ENCODE measurements around the gene ATF6. TPM values are rescaled to one million over a fixed set of nuclear protein-coding genes. Genes with fewer than 3 reads are reported as not detected.
"Not testable (repeated sequence)": the region's sequence is repeated elsewhere in the genome, so short reads cannot be mapped to it uniquely, and the experiment has no call there.

ATF6 gene
- total RNA-seq, 2 experiments from 2014 or later, result 20.8 to 23.0 TPM

DNA sequence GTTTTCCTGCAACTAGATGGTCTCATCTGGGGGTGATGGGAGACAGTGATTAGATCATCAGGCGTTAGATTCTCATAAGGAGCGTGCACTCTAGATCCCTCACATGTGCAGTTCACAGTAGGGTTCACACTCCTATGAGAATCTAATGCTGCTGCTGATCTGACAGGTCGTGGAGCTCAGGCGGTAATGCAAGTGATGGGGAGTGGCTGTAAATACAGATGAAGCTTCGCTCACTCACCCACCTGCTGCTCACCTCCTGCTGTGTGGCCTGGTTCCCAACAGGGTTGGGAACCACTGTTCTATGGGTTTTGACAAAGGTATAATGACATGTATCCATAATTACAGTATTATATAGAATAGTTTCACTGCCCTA is 3.5 kb downstream of the ATF6 start:
- intact Hi-C loops (cut with micrococcal nuclease), result loop anchor here (10.0 kb wide), 2 partner anchors 625 to 725 kb away; partner anchors contain the start of gene UHMK1
- CTCF ChIA-PET, result interaction anchor here (1.2 to 4.1 kb wide), 2 partner anchors 20 to 23 kb away, joined by 3 to 19 read pairs; partner anchors contain the start of gene DUSP12
- POLR2A ChIA-PET, result not testable (repeated sequence)

DNA sequence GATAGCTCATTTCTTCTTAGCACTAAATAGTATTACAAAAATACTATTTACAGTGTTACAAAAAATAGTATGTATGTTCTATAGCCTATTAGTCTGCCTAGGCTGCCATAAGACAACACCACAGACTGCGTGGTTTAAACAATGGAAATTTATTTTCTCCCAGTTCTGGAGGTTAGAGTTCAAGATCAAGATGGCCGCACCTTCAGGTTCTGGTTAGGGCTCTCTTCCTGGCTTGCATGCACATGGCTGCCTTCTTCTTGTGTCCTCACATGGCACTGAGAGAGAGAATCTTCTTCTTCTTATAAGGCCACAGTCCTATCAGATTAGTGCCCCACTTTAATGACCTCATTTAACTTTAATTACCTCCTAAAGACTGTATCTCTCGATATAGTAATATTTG is 4.1 kb downstream of the ATF6 start:
- Mint-ChIP-seq H3K27me3 (no peaks in the 10 kb centered on the region), H3K36me3 (peaks cover 6% of the 10 kb centered on the region), H3K4me3 (no peak overlapping the region), H3K9me3 (no peaks in the 10 kb centered on the region), H3K4me1 (ENCODE audit: low read depth) (peaks cover 30% of the 10 kb centered on the region), H3K27ac (no peak overlapping the region)
- intact Hi-C loops (cut with micrococcal nuclease), result loop anchor here (10.0 kb wide), 1 partner anchor 625 kb away; no protein-coding TSS in a partner anchor
- POLR2A ChIA-PET, result no interaction called here
- CTCF ChIA-PET, result interaction anchor here (1.2 to 4.1 kb wide), 2 partner anchors 21 to 23 kb away, joined by 3 to 19 read pairs; partner anchors contain the start of gene DUSP12
- no peak for DNase-seq

More for the DNA sequence above, 3.5 kb downstream of the ATF6 start:
- not testable (repeated sequence) for H3K27ac Mint-ChIP-seq, DNase-seq, H3K36me3 Mint-ChIP-seq, H3K27me3 Mint-ChIP-seq, H3K9me3 Mint-ChIP-seq, H3K4me3 Mint-ChIP-seq
- H3K4me1 Mint-ChIP-seq (ENCODE audit: low read depth), result peaks cover 35% of the 10 kb centered on the region

DNA sequence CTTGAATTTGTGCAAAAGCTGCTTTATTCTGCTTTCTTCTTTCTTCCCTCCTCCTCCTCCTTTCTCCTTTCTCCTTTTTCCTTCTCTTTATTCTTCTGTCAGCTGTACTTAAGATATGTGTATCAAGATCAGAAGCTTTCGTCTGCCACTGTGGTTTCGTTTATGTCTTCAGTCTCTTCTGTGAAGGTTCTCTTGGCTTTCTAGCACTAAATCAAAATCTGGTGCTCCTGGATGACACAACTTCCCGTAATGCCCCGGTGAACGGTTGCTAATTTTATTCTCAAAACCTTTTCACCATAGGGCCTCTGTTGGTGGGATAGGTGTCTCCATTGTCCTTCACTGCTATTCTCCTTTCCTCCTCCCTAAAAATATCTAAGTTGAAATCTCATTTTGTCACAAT is 5.0 kb downstream of the ATF6 start:
- no peaks in the 10 kb centered on the region for H3K9me3 Mint-ChIP-seq
- peaks cover 28% of the 10 kb centered on the region for H3K4me1 Mint-ChIP-seq (ENCODE audit: low read depth)
- no peaks in the 10 kb centered on the region for H3K27me3 Mint-ChIP-seq
- POLR2A ChIA-PET, result no interaction called here
- no peak overlapping the region for H3K27ac Mint-ChIP-seq
- CTCF ChIA-PET, result interaction anchor here (1.2 to 4.1 kb wide), 3 partner anchors 8 to 266 kb away, joined by 3 to 19 read pairs (median 9); no protein-coding TSS in a partner anchor
- peaks cover 6% of the 10 kb centered on the region for H3K36me3 Mint-ChIP-seq
- intact Hi-C loops (cut with micrococcal nuclease), result loop anchor here (10.0 kb wide), 1 partner anchor 624 kb away; no protein-coding TSS in a partner anchor
- no peak for DNase-seq
- H3K4me3 Mint-ChIP-seq, result no peak overlapping the region

DNA sequence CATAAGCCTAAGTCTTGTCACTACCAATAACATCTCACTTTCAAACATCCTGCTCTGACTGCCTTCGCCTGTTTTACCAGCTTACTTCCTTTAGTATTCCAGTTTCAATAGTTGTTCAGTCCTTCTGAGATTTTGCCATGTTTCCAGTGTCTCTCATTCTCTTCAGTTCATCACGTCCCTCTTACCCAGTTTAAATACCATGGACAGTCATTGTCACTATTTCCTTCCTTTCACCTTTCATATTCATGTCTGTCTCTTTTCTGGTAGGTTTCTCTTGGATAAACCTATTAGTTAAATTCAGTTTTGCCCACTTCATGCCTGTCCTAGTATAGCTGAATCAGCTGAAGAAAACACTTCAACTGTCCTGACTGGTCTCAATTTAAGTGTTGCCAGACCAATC is 5.9 kb downstream of the ATF6 start:
- DNase-seq, result no peak
- intact Hi-C loops (cut with micrococcal nuclease), result loop anchor here (2.0 to 10.0 kb wide), 2 partner anchors 21 to 623 kb away; no protein-coding TSS in a partner anchor
- Mint-ChIP-seq H3K27ac (no peak overlapping the region), H3K4me3 (no peak overlapping the region), H3K9me3 (no peaks in the 10 kb centered on the region), H3K4me1 (ENCODE audit: low read depth) (peaks cover 26% of the 10 kb centered on the region), H3K36me3 (peaks cover 3% of the 10 kb centered on the region), H3K27me3 (no peaks in the 10 kb centered on the region)
- POLR2A ChIA-PET, result interaction anchor here (0.8 to 1.3 kb wide), 2 partner anchors 11 to 22 kb away, joined by 3 to 6 read pairs; partner anchors contain the start of gene DUSP12
- CTCF ChIA-PET, result interaction anchor here (0.6 to 4.1 kb wide), 3 partner anchors 9 to 151 kb away, joined by 3 to 19 read pairs (median 9); no protein-coding TSS in a partner anchor

DNA sequence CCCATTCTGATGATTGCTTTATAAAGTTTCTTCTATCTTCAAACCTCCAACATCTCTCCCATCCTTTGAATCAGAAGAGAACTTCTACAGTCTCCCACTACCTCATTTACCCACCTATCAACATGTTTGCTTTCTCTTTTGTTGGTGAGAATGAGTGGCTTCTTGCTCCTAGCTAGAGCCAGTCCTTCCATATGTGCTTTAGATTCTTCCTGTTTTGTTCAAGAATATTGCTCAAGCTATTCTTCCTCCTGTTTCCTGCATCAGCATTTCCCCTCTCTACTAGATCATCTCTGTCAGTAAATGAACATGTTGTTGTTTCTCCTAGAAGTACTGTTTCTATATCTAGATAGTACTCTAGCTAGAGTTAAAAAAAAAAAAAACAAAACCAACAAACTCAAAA is 6.3 kb downstream of the ATF6 start:
- Mint-ChIP-seq H3K4me3 (no peak overlapping the region), H3K9me3 (no peaks in the 10 kb centered on the region), H3K36me3 (peaks cover 3% of the 10 kb centered on the region), H3K27me3 (no peaks in the 10 kb centered on the region), H3K4me1 (ENCODE audit: low read depth) (peaks cover 22% of the 10 kb centered on the region), H3K27ac (no peak overlapping the region)
- no peak for DNase-seq
- intact Hi-C loops (cut with micrococcal nuclease), result loop anchor here (2.0 to 10.0 kb wide), 2 partner anchors 20 to 622 kb away; no protein-coding TSS in a partner anchor
- ChIA-PET POLR2A (interaction anchor here (0.8 to 1.3 kb wide), 2 partner anchors 10 to 23 kb away, joined by 3 to 6 read pairs; partner anchors contain the start of gene DUSP12), CTCF (interaction anchor here (1.8 to 4.1 kb wide), 2 partner anchors 10 to 21 kb away, joined by 9 to 19 read pairs; no protein-coding TSS in a partner anchor)

DNA sequence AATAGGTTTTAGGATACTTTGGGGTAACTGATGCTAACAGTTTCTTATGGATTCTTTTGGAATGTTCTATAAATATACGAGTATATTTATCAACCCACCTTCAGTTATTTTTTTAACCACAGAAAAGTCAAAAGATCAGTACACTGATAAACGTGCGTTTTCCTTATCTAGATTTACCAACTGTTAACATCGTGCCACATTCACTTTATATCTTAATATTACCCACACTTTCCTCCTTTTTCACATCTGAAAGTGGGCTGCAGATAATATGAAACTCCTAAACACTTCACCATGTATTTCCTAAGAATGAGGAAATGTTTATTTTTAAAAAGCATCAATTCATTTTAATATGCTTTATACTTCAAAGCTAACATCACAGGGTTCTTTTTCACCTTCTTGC is 7.7 kb downstream of the ATF6 start:
- Mint-ChIP-seq H3K4me3 (no peak overlapping the region), H3K9me3 (no peaks in the 10 kb centered on the region), H3K4me1 (ENCODE audit: low read depth) (peaks cover 14% of the 10 kb centered on the region), H3K36me3 (peaks cover 1% of the 10 kb centered on the region), H3K27me3 (no peaks in the 10 kb centered on the region), H3K27ac (no peak overlapping the region)
- intact Hi-C loops (cut with micrococcal nuclease), result loop anchor here (2.0 to 10.0 kb wide), 2 partner anchors 19 to 621 kb away; no protein-coding TSS in a partner anchor
- no peak for DNase-seq
- POLR2A ChIA-PET, result no interaction called here
- CTCF ChIA-PET, result no interaction called here

DNA sequence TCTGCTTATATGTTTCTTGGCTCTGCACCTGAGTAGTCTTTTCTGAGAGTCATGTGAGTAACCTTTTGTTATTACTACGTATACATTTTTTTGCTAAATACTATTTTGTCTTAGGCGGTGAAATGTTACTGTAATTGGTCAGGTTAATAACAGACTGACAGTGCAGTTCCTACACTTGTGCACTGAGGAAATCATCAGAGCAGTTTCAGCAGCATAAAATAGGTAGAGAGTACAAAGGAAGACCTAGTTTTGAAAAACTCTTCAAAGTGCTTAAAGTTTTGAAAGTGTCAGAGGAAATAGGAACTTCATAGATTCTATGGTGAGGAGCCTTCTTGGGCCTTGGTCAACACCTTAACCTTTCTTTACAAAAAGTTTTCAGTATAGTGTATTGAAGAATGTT is 11.1 kb downstream of the ATF6 start:
- H3K27ac Mint-ChIP-seq, result no peak overlapping the region
- no peaks in the 10 kb centered on the region for H3K9me3 Mint-ChIP-seq
- H3K36me3 Mint-ChIP-seq, result peaks cover 4% of the 10 kb centered on the region
- peaks cover 9% of the 10 kb centered on the region for H3K4me1 Mint-ChIP-seq (ENCODE audit: low read depth)
- H3K4me3 Mint-ChIP-seq, result no peak overlapping the region
- intact Hi-C loops (cut with micrococcal nuclease), result loop anchor here (10.0 kb wide), 1 partner anchor 618 kb away; no protein-coding TSS in a partner anchor
- POLR2A ChIA-PET, result no interaction called here
- CTCF ChIA-PET, result interaction anchor here (1.7 kb wide), 1 partner anchor 260 kb away, joined by 5 read pairs; no protein-coding TSS in a partner anchor
- no peaks in the 10 kb centered on the region for H3K27me3 Mint-ChIP-seq
- no peak for DNase-seq

DNA sequence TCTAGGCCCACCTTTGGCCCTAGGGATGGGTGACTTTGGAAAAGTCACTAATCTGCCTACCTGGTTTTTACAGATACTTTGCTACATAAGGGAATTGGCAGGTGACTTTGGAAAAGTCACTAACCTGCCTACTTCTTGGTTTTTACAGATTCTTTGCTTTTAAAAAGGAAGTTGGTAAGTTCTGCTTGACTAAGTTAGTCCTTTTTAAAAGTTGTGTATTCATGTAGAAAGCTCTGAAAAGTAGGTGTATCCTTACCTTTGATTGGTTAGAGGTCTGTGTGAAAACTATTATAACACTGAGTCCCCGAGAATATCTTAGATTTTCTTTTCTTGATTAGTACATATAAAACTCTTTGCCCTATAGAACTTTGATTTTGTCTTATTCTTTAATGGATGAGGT is 12.4 kb downstream of the ATF6 start:
- Mint-ChIP-seq H3K27ac (no peak overlapping the region), H3K4me3 (no peak overlapping the region), H3K9me3 (no peaks in the 10 kb centered on the region), H3K27me3 (no peaks in the 10 kb centered on the region), H3K4me1 (ENCODE audit: low read depth) (peaks cover 9% of the 10 kb centered on the region), H3K36me3 (peaks cover 8% of the 10 kb centered on the region)
- ChIA-PET POLR2A (no interaction called here), CTCF (interaction anchor here (1.4 kb wide), 1 partner anchor 14 kb away, joined by 5 read pairs; no protein-coding TSS in a partner anchor)
- no peak for DNase-seq
- intact Hi-C loops (cut with micrococcal nuclease), result loop anchor here (10.0 kb wide), 1 partner anchor 616 kb away; no protein-coding TSS in a partner anchor

DNA sequence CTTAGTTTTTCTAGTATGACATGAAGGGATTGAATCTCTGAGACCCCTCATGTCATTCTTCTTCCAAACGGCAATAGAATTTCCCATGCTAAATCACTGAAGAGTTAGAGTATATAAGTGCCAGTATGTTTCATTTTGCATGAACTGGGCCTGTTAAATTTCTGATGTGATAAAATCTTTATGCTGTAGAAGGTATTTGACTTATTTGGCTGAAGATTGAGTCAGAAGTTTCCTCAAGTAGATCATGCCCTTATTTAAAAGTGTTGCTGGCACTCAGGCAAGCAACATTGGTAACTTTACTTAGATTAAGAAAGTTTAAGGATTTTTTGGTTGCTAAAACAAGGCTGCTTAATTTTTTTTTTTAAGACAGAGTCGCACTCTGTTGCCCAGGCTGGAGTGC is 13.3 kb downstream of the ATF6 start:
- POLR2A ChIA-PET, result no interaction called here
- intact Hi-C loops (cut with micrococcal nuclease), result loop anchor here (10.0 kb wide), 1 partner anchor 615 kb away; no protein-coding TSS in a partner anchor
- DNase-seq, result no peak
- peaks cover 9% of the 10 kb centered on the region for H3K4me1 Mint-ChIP-seq (ENCODE audit: low read depth)
- no peak overlapping the region for H3K4me3 Mint-ChIP-seq
- H3K36me3 Mint-ChIP-seq, result peaks cover 15% of the 10 kb centered on the region
- H3K27me3 Mint-ChIP-seq, result no peaks in the 10 kb centered on the region
- H3K9me3 Mint-ChIP-seq, result no peaks in the 10 kb centered on the region
- H3K27ac Mint-ChIP-seq, result no peak overlapping the region
- CTCF ChIA-PET, result no interaction called here

DNA sequence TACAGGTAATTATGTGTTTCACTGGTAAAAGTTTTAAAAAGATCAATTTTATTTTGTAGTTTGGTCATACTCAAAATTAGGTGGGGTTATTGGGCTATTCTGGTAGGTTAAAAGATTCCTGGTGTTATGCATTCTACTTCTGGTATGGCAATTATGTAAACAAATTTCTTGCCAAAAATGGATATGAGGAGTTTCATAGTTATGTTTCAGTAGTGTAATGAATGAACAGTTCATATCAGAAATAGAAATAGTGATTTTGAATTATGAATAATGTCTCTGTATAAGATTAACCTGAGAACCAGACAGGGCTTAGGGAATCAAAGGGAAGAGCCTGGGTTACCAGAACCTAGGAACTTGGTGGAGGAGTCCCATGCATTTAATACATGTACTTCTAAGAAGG is 15.9 kb downstream of the ATF6 start:
- Mint-ChIP-seq H3K4me1 (ENCODE audit: low read depth) (peaks cover 9% of the 10 kb centered on the region), H3K9me3 (no peaks in the 10 kb centered on the region), H3K27me3 (no peaks in the 10 kb centered on the region), H3K36me3 (peaks cover 28% of the 10 kb centered on the region), H3K27ac (no peak overlapping the region), H3K4me3 (no peak overlapping the region)
- intact Hi-C loops (cut with micrococcal nuclease), result no loop called here
- no peak for DNase-seq
- ChIA-PET CTCF (interaction anchor here (2.0 kb wide), 1 partner anchor 11 kb away, joined by 7 read pairs; no protein-coding TSS in a partner anchor), POLR2A (no interaction called here)

DNA sequence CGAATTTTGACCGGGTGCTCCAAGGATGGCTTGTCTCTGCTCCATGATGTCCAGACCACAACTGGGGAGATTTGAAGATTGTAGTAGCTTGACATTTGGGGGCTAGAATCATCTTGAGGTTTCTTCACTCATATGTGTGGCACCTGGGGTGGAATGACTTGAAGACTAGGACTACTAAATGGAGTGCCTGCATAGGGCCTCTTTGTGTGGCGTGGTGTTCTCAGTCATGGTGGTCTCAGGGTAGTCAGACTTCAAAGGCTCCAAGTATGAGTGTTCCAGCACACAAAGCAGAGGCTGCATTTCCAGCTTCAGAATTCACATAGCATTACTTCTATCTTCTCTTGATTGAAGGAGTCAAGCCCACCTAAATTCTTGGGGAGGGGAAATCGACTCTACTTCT is 16.8 kb downstream of the ATF6 start:
- Mint-ChIP-seq H3K27ac (no peak overlapping the region), H3K4me1 (ENCODE audit: low read depth) (peaks cover 9% of the 10 kb centered on the region), H3K27me3 (no peaks in the 10 kb centered on the region), H3K36me3 (peaks cover 29% of the 10 kb centered on the region), H3K4me3 (no peak overlapping the region), H3K9me3 (no peaks in the 10 kb centered on the region)
- peak; percentile 18 for DNase-seq
- CTCF ChIA-PET, result interaction anchor here (2.0 kb wide), 1 partner anchor 10 kb away, joined by 7 read pairs; no protein-coding TSS in a partner anchor
- POLR2A ChIA-PET, result interaction anchor here (1.2 kb wide), 1 partner anchor 11 kb away, joined by 3 read pairs; no protein-coding TSS in a partner anchor
- intact Hi-C loops (cut with micrococcal nuclease), result no loop called here

DNA sequence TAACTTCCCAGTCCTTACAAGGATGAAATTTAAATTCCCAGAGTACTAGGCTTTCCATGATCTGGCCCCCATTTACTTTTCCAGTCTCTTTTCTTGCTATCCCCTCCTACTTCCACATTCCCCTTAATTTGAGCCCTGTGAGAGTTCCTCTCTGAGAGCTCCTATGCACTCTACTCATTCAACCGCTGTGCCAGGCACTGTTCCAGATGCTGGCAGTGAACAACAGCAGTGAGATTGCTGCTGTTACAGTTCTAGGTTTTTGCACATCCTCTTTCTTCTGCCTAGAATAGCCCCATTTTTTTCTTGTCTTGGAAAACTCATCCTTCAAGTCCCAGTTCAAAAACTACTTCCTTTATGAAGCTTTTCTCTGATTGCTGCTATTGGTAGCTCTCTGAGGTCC is 18.8 kb downstream of the ATF6 start:
- ChIA-PET POLR2A (no interaction called here), CTCF (interaction anchor here (1.3 kb wide), 1 partner anchor 252 kb away, joined by 4 read pairs; no protein-coding TSS in a partner anchor)
- no peak for DNase-seq
- no peak overlapping the region for H3K4me3 Mint-ChIP-seq
- no peaks in the 10 kb centered on the region for H3K9me3 Mint-ChIP-seq
- intact Hi-C loops (cut with micrococcal nuclease), result no loop called here
- no peaks in the 10 kb centered on the region for H3K27me3 Mint-ChIP-seq
- H3K27ac Mint-ChIP-seq, result no peak overlapping the region
- peaks cover 30% of the 10 kb centered on the region for H3K36me3 Mint-ChIP-seq
- peaks cover 8% of the 10 kb centered on the region for H3K4me1 Mint-ChIP-seq (ENCODE audit: low read depth)

Measured in activated CD4-positive, alpha-beta memory T cell treated with anti-CD3 and anti-CD28 coated beads for 36 hours (primary cell).